ENCODE measurements around the gene TOPORS. TPM values are rescaled to one million over a fixed set of nuclear protein-coding genes. Genes with fewer than 3 reads are reported as not detected.
"Not testable (repeated sequence)": the region's sequence is repeated elsewhere in the genome, so short reads cannot be mapped to it uniquely, and the experiment has no call there.

TOPORS gene
- total RNA-seq, 1 experiment from 2014 or later: 16.7 TPM

GRCh38 chr9:32526041-32526706 lies 26.2 kb downstream of the TOPORS start, which contains the start of gene RIGI:
Gene RIGI, minus strand, starts transcription at chr9:32526196. Its CDS starts 30 bp downstream, at chr9:32526166.
- no peaks in the 10 kb centered on the region for H3K27me3 Mint-ChIP-seq (ENCODE audit: insufficient read depth, unreplicated experiment)
- DNase-seq (ENCODE audit: unreplicated experiment): peak; percentile 96
- no peaks in the 10 kb centered on the region for H3K36me3 Mint-ChIP-seq (ENCODE audit: insufficient read depth, unreplicated experiment)
- CTCF ChIA-PET: interaction anchor here (0.5 to 4.1 kb wide), 38 partner anchors 8 to 648 kb away, joined by 3 to 84 read pairs (median 4); partner anchors contain the start of genes ACO1, NDUFB6 and SMIM27
- H3K4me1 Mint-ChIP-seq (ENCODE audit: insufficient read depth, unreplicated experiment): peaks cover 30% of the 10 kb centered on the region
- TF ChIP-seq CTCF (IDR thresholded peaks at IDR 0.05; ENCODE audit: unreplicated experiment): peak; percentile 64
- intact Hi-C loops (cut with micrococcal nuclease): loop anchor here (1.0 kb wide), 4 partner anchors 24 to 147 kb away; no protein-coding TSS in a partner anchor
- peak within 1 kb of the TSS; percentile 82 for H3K4me3 Mint-ChIP-seq (ENCODE audit: unreplicated experiment)
- peak within 1 kb of the TSS; percentile 62 for H3K27ac Mint-ChIP-seq (ENCODE audit: low read depth, unreplicated experiment)
- no peaks in the 10 kb centered on the region for H3K9me3 Mint-ChIP-seq (ENCODE audit: unreplicated experiment)
- BruUV-seq (replicated peaks): no TSS peak
- POLR2A ChIA-PET: interaction anchor here (0.6 to 4.5 kb wide), 26 partner anchors 10 to 1305 kb away, joined by 3 to 74 read pairs (median 4); partner anchors contain the start of genes ACO1, NDUFB6, SMIM27 and TOPORS

GRCh38 chr9:32525709-32526030 lies 26.7 kb downstream of the TOPORS start:
- Mint-ChIP-seq H3K36me3 (ENCODE audit: insufficient read depth, unreplicated experiment) (no peaks in the 10 kb centered on the region), H3K27me3 (ENCODE audit: insufficient read depth, unreplicated experiment) (no peaks in the 10 kb centered on the region), H3K4me1 (ENCODE audit: insufficient read depth, unreplicated experiment) (peaks cover 30% of the 10 kb centered on the region), H3K9me3 (ENCODE audit: unreplicated experiment) (no peaks in the 10 kb centered on the region), H3K4me3 (ENCODE audit: unreplicated experiment) (peak overlapping the region; percentile 82), H3K27ac (ENCODE audit: low read depth, unreplicated experiment) (peak overlapping the region; percentile 62)
- BruUV-seq (replicated peaks): TSS peak; percentile 63
- ChIA-PET CTCF (interaction anchor here (0.5 to 4.1 kb wide), 30 partner anchors 8 to 463 kb away, joined by 3 to 84 read pairs (median 4); partner anchors contain the start of genes ACO1, NDUFB6 and SMIM27), POLR2A (interaction anchor here (0.6 to 4.5 kb wide), 26 partner anchors 10 to 1305 kb away, joined by 3 to 74 read pairs (median 4); partner anchors contain the start of genes ACO1, DNAJA1, NDUFB6 and SMIM27)
- DNase-seq (ENCODE audit: unreplicated experiment): no peak
- TF ChIP-seq CTCF (IDR thresholded peaks at IDR 0.05; ENCODE audit: unreplicated experiment): no peak
- intact Hi-C loops (cut with micrococcal nuclease): loop anchor here (1.0 kb wide), 4 partner anchors 25 to 146 kb away; no protein-coding TSS in a partner anchor

GRCh38 chr9:32524892-32525708 lies 27.3 kb downstream of the TOPORS start:
- H3K27me3 Mint-ChIP-seq (ENCODE audit: insufficient read depth, unreplicated experiment): no peaks in the 10 kb centered on the region
- TF ChIP-seq CTCF (IDR thresholded peaks at IDR 0.05; ENCODE audit: unreplicated experiment): no peak
- ChIA-PET CTCF (interaction anchor here (0.5 to 4.1 kb wide), 26 partner anchors 9 to 463 kb away, joined by 3 to 84 read pairs (median 4); partner anchors contain the start of genes ACO1, NDUFB6 and SMIM27), POLR2A (interaction anchor here (0.8 to 4.5 kb wide), 20 partner anchors 12 to 500 kb away, joined by 3 to 74 read pairs (median 4); partner anchors contain the start of genes ACO1, DNAJA1, NDUFB6 and SMIM27)
- H3K36me3 Mint-ChIP-seq (ENCODE audit: insufficient read depth, unreplicated experiment): no peaks in the 10 kb centered on the region
- H3K27ac Mint-ChIP-seq (ENCODE audit: low read depth, unreplicated experiment): peak overlapping the region; percentile 62
- H3K4me3 Mint-ChIP-seq (ENCODE audit: unreplicated experiment): peak overlapping the region; percentile 82
- H3K4me1 Mint-ChIP-seq (ENCODE audit: insufficient read depth, unreplicated experiment): peaks cover 30% of the 10 kb centered on the region
- intact Hi-C loops (cut with micrococcal nuclease): no loop called here
- DNase-seq (ENCODE audit: unreplicated experiment): peak; percentile 57
- H3K9me3 Mint-ChIP-seq (ENCODE audit: unreplicated experiment): no peaks in the 10 kb centered on the region
- no TSS peak for BruUV-seq (replicated peaks)

- intact Hi-C loops (cut with micrococcal nuclease); BruUV-seq (replicated peaks); H3K36me3 Mint-ChIP-seq (ENCODE audit: insufficient read depth, unreplicated experiment); DNase-seq (ENCODE audit: unreplicated experiment); H3K27me3 Mint-ChIP-seq (ENCODE audit: insufficient read depth, unreplicated experiment); H3K9me3 Mint-ChIP-seq (ENCODE audit: unreplicated experiment): not testable (repeated sequence)
- Mint-ChIP-seq H3K27ac (ENCODE audit: low read depth, unreplicated experiment) (peak overlapping the region; percentile 62), H3K4me3 (ENCODE audit: unreplicated experiment) (peak overlapping the region; percentile 82), H3K4me1 (ENCODE audit: insufficient read depth, unreplicated experiment) (peaks cover 30% of the 10 kb centered on the region)
- ChIA-PET CTCF (interaction anchor here (0.5 to 4.1 kb wide), 8 partner anchors 16 to 146 kb away, joined by 3 to 84 read pairs (median 14); partner anchors contain the start of genes ACO1 and SMIM27), POLR2A (interaction anchor here (0.8 to 4.5 kb wide), 8 partner anchors 11 to 499 kb away, joined by 3 to 74 read pairs (median 6); partner anchors contain the start of genes ACO1, SMIM27 and TOPORS)
Measured at GRCh38 chr9:32524558-32524891, 27.9 kb downstream of the TOPORS start.

Measured in MCF 10A (cell line).